Activated CD8-positive, alpha-beta memory T cell treated with anti-CD3 and anti-CD28 coated beads, Interleukin-2, amount 50 U/mL, for 1 hour (primary cell): ENCODE measurements around the gene SYT13.

Source experiments
- DNase-seq: peaks from one replicate; pipeline ENCODE4 v3.0.0-alpha.2; 2020; ENCODE audit errors: extremely low read depth

Gene SYT13

DNA sequence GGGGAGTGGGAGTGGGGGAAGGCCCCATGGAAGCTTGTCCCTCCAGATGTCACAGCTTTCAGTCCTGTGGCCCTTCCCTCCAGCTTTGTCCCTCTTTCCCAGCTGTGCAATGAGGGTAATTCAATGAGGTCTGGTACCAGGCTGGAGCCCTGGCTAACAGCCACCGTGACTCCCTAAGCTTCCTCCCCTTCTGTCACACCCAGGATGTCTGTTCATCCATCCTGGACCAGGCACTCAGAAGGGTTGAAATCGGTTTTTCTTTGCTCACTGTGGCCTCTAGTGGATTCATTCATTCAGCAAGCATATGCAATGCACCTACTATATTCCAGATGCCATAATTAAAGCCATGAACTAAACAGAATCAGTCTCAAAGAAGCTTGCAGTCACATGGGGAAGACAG, 38.7 kb downstream of the SYT13 start:
- no peak for DNase-seq

DNA sequence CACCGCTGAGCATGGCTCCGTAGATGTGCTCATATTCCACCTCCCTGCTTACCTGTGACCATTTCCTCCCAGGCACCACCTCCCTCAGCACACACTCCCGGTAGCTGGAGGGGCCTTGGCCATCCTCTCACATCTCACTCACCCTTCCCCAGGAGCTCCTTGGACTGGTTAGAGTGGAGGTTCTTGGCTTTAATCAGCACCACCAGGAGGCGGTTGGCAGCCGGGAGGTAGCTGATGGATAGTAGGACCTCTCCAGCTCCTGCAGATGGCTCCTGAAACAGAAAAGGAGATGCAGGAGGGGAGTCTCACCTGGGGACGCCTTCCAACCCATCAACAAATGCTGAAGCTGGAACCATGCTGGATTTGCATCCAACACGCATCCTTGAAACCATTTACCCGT, 39.9 kb downstream of the SYT13 start:
- no peak for DNase-seq

DNA sequence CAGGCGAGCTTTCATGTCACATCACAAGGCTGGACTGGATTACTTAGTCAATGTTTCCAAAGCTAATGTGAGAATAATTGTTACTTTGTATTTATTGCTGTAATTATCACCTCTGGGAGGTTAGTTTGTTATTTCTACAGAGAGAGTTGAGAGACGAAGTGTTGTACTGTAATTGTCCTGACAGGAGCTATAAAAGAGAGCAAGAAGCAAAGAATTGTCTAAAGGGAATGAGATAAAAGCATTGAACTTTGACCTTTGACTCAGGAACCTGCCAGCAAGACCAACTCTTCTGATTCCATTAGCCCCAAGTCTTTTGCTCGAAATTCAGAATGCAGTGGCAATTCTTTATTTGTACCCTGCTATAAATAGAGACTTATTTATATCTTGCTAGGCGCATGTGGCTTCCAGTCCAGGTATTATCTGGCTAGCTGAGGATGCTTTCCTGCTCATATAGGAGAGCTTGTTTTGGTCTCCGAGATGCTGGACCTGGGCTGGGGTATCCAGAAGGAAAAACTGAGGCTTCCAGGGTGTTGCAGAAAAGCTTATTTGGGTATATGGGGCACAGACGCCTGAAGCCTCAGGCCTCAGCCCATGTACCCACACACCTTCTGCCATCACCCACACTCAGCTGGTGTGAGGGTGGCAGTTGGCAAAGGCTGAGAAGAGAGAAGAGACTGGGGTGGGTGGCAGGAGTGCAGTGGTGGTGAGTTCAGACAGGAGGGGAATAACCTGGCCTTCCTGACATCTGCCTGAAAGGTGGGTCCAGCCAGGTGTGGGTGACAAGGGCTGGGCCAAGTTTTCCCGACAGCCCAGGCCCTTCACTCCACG, 40.7 kb downstream of the SYT13 start:
- no peak for DNase-seq

DNA sequence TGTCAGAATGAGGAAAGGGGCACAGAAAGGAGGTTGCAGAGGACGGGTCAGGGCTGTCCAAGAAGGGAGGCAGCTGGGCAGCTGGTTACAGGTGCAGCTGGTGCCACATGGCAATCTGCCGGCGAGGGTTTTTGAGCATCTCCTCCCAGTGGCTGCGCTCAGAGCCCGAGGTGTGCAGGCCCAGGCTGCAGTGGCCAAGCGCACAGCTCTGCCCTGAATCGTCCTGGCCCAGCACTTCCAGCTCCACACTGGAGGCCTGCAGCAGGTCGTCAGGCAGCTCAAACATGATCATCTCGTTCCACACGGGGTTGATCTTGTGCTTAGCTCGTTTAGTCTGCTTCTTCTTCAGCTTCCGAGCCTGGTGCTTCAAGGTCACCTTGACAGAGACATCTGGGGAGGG, 42.2 kb downstream of the SYT13 start:
- DNase-seq = no peak

DNA sequence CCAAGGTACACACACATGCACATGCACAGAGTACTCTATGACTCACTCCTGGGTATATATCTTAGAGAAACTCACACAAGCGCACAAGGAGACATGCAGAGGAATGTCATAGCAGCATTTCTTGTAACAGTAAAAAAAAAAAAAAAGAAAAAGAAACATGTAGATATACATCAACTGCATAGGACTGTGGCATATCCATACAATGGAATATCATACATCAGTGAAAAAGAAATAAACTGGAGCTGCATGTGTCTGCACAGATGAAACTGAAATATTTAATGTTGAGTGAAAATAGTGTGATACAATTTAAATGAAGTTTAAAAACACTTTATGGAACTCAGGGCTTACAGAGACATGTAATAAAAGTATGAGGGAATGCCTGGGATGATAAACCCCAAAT, 46.4 kb downstream of the SYT13 start:
- DNase-seq = no peak

DNA sequence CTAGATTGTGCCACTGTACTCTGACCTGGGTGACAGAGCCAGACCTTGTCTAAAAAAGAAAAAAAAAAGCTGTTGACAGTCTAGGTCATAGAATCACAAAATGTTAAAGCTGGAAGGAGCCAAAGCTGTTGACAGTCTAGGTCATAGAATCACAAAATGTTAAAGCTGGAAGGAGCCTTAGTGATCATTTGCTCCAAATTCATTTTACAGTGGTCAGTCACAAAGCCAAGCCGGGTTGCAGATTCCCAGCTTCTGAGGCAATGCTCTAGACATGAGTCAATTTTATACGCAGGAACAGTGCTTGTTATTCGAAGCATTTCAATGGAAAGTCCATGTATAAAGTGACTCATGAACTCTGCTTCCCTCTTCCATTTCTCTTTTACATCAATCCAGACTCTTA, 47.4 kb downstream of the SYT13 start:
- DNase-seq = no peak

DNA sequence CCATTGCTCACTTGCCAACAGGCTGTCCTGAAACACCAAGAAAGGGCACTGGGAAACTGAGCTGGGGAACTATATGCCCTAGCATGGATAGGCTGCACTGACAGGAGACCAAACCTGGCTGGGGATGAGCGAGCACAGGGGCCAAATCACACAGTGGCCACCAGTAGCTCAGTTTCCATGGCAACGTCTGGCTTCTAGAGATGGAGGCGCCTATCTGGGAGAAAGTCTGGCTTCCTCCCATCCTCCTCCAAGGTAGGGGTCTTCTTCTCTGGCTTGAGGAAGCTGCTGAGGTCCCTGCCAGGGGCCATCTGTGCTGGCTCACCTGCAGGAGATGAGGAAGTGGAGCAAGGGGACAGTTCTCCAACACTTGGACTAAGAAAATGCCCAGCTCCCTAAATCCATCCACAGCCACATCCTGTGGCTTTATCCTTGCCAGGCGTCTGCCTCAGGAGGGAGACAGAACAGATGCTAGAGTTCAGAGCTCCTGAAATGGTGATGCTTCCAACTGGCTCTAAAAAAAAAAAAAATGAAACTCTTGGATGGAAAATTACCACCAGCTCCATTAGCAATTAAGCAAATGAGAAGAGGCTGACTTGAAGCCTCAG, 48.3 kb downstream of the SYT13 start:
- DNase-seq = no peak

DNA sequence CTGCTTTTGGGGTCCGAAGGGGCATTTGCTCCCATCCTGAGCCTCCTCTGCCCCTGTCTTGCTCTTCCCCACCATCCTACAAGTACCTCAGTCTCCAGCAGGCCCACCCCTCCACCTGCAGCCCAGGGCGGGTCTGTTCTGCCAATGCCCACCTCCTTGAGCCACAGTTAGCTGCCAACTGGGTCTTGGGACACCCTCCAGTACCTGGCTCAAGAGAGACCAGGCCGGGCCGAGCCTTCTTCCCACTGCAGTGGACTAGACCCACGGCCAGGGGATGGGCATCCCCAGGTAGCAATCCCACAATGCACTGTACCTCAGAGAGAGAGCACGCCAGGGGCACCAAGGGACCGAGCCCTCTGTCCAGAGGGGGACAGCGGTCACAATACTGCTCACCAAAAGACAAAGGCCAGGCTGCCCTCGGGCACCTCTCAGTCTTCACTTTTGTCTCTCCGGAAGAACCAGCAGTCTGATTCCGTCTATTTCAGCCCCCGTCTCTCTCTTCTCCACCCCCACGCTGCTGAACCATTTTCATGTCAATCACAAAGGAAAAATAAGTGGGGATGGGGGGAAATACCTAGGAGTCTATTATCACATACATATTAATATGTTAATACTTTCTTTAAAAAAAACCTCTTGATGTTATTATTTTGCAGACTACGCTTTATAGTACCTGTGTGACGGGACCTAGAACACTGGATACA, 51.7 kb downstream of the SYT13 start:
- no peak for DNase-seq

DNA sequence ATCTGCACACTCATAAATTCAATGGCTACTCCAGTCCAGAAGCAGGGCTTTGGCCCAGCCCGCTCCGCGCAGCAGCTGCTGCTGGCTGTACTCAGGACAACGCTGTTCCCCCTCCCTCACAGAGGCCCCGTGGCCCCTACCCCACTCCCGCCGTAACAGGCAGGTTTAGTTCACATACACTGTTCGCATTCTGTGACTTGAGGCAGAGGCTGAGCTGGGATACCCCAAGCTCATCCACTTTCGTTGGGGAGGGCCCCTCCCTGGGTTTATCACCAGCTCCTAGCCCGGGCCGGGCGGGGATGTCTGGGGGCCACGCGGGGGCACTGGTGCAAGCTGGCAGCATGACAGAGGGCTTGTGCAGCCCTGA, 52.4 kb downstream of the SYT13 start:
- DNase-seq = no peak

DNA sequence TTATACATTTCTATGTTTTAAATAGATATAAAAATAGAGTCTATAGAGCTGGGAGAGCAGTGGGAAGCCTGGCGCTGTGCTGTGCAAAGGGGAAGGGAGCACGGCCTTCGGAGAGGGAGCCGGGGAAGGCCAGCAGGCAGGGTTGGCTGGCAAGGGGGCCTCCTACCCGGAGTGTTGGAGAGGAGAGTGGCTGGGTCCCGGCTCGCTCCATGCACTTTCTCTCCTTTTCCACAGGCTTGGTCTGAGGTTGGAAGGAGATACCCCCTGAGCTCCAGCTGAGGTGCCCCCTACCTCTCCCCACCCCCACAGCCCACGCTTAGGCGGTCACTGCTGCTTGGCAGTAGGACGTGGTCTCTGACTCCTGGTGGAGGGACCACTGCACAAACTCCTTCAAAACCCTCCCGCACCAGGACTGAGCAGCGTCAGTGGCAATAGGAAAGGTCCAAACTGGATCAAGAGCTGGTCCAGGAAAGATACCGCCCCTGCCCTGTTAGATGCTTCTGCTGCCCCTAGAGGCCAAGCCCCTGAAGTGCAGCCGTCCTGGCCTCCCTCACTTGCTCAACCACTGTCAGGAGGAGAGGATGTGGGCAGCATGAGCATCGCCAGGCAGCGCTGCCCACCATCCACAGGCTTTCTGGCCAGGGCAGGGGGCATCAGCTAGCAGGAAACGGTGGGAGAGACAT, 52.9 kb downstream of the SYT13 start:
- DNase-seq = no peak

DNA sequence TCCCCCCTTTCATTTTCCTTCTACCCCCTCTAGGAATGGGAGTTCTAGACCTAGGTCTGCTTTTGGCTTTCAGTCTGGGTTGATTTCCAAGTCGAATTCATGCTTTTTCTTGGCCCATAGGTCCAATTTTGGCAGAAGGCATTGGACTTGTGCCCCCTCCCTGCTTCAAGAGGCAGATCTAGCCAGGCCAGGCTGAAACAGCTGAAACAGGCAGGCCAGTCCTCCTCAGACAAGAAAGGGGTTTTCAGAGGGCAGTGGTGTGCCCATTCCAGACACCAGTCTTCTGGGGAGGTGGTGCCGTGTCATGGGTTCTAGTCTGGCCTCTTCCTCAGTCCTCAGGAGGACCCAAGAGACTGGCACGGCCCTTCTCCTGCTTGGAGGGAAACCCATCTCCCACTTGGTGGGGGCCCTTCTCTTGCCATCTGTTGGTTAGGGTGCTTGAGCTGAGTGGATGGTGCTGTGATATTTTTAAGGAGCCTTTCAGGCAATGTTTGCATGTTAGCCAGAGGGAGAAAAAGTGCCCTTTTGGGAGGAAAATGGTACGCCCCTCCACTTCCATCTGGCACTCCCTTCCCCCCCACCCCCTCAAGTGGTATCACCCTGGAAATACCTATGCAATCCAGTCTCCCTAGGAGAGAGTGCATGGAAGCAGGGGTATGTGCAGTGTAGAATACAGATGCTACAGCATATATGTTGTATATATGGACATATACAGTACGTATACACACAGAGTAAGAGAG, 53.6 kb downstream of the SYT13 start:
- no peak for DNase-seq

DNA sequence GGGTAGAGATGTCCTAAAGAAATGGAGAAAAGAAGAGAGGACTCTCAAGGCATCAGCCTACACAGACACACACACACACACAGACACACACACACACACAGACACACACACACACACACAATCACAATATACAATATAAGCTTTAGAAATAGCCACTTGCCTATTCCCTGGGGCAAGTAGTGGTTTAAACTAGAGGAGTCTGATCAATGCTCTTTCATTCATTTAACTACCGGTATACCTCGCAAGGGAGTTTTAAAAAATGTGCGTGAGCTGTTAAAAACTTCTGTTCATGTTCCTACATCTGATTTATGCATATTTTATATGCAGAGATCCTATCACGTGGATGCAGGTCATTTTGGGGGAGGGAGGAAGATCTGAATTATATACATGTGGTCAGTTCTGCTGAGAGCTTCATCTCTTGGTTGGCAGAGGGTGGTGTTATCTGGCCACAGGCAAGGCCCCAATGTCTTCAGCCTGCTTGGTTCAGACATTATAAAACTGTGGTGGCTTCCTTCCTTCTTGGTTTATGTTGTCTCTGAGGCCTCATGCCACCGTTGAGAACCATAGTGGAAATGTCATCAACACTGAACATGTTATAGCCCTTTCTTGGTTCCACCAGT, 56.6 kb downstream of the SYT13 start:
- no peak for DNase-seq

DNA sequence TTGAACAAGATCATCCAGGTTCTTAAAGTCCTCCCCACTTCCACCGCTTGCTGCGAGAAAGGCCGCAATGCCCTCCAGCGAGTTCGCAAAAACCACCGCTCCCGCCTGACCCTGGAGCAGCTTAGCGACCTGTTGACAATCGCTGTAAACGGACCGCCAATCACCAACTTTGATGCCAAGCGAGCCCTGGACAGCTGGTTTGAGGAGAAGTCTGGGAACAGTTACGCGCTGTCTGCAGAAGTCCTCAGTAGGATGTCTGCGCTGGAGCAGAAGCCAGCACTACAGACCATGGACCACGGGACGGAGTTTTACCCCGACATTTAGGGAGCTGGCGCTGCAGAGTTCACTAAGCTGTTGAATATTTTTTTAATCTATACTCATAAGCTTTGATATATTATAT, 58.3 kb downstream of the SYT13 start:
- DNase-seq = no peak

DNA sequence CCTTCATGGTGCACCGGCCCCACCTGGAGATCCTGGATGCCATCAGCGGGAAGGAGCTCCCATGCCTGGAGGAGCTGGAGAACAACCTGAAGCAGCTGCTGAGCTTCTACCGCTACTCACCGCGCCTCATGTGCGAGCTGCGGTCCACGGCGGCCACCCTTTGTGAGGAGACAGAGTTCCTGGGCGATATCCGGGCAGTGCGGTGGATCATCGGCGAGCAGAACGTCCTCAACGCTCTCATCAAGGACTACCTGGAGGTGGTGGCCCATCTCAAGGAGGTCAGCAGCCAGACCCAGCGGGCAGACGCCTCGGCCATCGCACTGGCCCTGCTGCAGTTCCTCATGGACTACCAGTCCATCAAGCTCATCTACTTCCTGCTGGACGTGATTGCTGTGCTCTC, 59.2 kb downstream of the SYT13 start:
- no peak for DNase-seq

DNA sequence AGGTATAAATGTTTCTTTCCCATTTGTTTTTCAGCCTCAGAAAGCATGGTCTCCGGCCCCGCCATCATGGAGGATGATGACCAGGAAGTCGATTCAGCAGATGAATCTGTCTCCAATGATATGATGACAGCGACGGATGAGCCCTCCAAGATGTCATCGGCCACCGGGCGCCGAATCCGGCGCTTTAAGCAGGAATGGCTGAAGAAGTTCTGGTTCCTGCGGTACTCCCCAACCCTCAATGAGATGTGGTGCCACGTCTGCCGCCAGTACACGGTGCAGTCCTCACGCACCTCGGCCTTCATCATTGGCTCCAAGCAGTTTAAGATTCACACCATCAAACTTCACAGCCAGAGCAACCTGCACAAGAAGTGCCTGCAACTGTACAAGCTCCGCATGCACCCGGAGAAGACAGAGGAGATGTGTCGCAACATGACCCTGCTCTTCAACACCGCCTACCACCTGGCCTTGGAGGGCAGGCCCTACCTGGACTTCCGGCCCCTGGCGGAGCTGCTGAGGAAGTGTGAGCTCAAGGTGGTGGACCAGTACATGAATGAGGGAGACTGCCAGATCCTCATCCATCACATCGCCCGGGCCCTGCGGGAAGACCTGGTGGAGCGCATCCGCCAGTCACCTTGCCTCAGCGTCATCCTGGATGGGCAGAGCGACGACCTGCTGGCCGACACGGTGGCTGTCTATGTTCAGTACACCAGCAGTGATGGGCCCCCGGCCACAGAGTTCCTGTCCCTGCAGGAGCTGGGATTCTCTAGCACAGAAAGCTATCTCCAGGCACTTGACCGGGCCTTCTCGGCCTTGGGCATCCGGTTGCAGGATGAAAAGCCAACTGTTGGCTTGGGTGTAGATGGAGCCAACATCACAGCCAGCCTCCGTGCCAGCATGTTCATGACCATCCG, 59.9 kb downstream of the SYT13 start:
- DNase-seq = no peak

DNA sequence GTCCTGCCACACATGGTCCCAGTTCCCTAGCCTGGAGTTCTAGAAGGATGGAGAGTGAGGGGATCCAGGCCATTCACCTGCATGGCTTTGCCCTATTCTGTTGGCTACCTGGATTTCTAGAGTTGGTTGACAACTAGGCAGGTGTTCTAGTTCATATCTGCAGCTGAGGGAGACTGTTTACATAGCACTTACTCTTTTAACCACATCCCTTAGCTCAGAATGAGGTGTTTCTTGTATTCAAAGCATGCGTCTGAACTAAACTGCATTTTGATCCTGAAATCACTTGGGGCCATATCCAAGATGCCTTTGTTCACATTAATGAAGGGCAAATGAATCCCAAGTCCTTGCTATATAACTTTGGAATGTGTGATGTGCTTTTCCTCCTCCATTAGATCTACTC, 60.9 kb downstream of the SYT13 start:
- no peak for DNase-seq

DNA sequence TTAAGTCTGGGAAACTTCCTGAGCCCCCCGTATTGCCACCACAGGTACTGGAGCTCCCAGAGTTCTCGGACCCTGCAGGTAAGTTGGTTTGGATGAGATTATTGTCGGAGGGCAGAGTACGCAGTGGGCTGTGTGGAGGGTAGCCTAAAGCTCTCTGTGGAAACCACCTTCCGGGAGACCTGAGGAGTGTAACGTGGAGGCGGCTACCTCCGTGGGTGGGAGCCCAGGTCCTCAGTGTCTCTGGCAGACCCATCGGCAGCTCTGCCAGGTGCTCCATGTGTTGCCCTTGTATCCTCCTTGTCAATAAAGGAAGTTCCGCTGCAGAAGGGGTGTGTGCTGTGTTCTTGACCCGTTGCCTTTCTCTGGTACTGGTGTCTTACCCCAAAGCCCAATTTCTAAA, 61.4 kb downstream of the SYT13 start:
- no peak for DNase-seq

DNA sequence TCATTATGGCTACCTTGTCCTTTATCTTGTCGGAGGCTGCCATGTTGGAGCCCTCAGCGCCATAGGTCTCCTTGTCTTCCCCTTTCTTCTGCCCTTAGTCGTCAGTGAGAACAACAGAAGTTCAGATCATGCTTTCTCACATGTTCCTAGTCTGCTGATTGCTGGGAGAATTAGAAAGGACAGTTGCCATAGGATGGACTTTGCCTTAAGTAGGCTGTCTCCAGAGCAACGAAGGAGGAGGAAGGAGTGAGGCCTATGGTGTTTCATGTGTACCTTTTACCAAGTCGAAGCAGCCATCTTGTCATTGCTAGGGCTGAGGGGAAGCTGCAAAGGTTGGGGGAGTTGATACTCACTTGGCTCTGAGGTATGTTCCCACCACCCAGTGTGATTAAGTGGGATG, 62.6 kb downstream of the SYT13 start:
- no peak for DNase-seq

DNA sequence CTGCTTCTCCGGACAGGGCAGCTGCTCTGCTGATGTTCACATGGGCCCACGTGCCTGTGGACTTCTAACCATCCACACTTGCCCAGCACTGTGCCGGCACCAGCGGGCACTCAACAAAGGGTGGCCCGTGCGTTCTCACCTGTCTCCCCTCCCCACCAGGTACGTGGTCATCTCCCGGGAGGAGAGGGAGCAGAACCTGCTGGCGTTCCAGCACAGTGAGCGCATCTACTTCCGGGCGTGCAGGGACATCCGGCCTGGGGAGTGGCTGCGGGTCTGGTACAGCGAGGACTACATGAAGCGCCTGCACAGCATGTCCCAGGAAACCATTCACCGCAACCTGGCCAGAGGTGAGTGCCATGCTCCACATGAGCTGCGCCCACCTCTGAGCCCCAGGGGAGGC, 66.7 kb downstream of the SYT13 start:
- DNase-seq = no peak

DNA sequence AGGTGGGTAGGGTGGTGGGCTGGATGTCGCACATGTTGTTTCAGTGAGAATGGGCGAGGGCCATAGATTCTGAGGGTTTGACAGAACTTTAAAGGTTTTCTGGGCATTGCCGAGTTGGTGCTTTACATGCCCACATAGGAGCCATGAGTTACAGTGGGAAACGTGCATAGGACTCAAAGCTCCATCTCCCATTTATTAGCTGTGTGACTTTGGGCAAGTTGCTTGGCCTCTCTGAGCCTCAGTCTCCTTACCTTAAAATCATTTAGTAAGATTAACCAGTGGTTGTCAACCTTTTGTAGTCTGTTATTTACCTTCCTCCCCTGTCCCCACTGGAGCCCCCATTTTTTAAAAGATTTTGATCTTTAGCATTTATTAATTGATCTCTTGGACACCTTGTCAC, 67.4 kb downstream of the SYT13 start:
- DNase-seq = no peak
